ENCODE data around the gene CABP7. TPM values are rescaled to one million over a fixed set of nuclear protein-coding genes. Genes with fewer than 3 reads are reported as not detected.

Gene CABP7
- total and polyA plus RNA-seq, 2 donors (not counting 1 experiment from before 2014, with no cell fraction given), result 0.03 TPM; not detected in 1

DNA sequence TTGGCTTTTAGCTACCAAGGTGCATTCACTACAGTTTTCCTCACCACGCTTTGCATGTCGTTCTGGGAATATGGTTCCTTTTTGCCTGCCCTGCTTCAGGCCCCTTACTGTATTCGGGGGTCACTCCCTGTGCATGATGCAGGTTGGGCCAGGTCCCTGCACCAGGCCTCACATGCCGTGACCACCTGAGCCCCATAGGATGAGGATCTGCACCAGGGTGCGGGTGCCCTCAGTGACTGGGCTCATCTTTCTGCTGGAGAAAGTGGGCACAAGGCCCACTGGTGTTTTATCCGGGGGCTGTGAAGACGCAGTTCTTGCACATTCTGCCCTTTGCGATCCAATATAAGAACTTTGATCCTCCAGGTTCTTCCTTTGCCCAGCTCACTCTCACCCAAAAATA lies 45.7 kb upstream of the CABP7 start:
- Histone ChIP-seq H3K27ac (ENCODE audit: low read length in 2 of 2) (no peak overlapping the region), H3K9me3 (ENCODE audit: control extremely low read depth in 1 of 3, control insufficient read depth in 2 of 3, insufficient read depth in 1 of 3, low read length in 2 of 3) (no peaks in the 10 kb centered on the region), H3K4me3 (ENCODE audit: control extremely low read depth in 1 of 5, extremely low read depth in 1 of 5, insufficient read depth in 1 of 5, low read depth in 2 of 5, low read length in 4 of 5) (no peak overlapping the region), H3K27me3 (replicated peaks in 1 of 4; ENCODE audit: control extremely low read depth in 1 of 4, control insufficient read depth in 3 of 4, insufficient read depth in 4 of 4, low read length in 3 of 4) (no peaks in the 10 kb centered on the region), H2AFZ (ENCODE audit: insufficient read depth, low read depth, low read length, poor library complexity, severe bottlenecking) (no peak overlapping the region), H4K20me1 (ENCODE audit: control insufficient read depth, insufficient read depth, low read length, poor library complexity, severe bottlenecking) (no peaks in the 10 kb centered on the region), H3K9ac (ENCODE audit: low read length) (no peak overlapping the region), H3K79me2 (ENCODE audit: control insufficient read depth, insufficient read depth, low read length) (no peaks in the 10 kb centered on the region), H3K36me3 (replicated peaks in 1 of 2; ENCODE audit: control extremely low read depth in 1 of 2, control insufficient read depth in 1 of 2, extremely low read depth in 1 of 2, insufficient read depth in 2 of 2, low read length in 1 of 2) (peaks cover 0 to 78% of the 10 kb centered on the region in 2 experiments), H3K4me1 (ENCODE audit: control insufficient read depth in 2 of 2, insufficient read depth in 2 of 2, low read length in 2 of 2) (no peaks in the 10 kb centered on the region), H3K4me2 (replicated peaks; ENCODE audit: low read depth, low read length, poor library complexity, severe bottlenecking) (no peak overlapping the region)
- no peak overlapping the region for H3K27ac Mint-ChIP-seq
- H3K27me3 Mint-ChIP-seq, result no peaks in the 10 kb centered on the region
- intact Hi-C loops (cut with micrococcal nuclease), result no loop called here
- CTCF ChIA-PET, result interaction anchor here (1.2 kb wide), 1 partner anchor 16 kb away, joined by 5 read pairs; no protein-coding TSS in a partner anchor
- ATAC-seq (ENCODE audit: low read depth) (no peak), DNase-seq (no peak)
- no peaks in the 10 kb centered on the region for H3K4me1 Mint-ChIP-seq
- WGBS (ENCODE audit: insufficient coverage), result 100% methylated on average over 6 of the region's 8 CpGs
- H3K4me3 Mint-ChIP-seq, result no peak overlapping the region
- POLR2A ChIA-PET, result no interaction called here
- TF ChIP-seq EZH2 (IDR thresholded peaks at IDR 0.05; ENCODE audit: borderline replicate concordance, insufficient read depth, low read depth, low read length, poor library complexity, severe bottlenecking), result no peak
- TF ChIP-seq, protein P1, sequence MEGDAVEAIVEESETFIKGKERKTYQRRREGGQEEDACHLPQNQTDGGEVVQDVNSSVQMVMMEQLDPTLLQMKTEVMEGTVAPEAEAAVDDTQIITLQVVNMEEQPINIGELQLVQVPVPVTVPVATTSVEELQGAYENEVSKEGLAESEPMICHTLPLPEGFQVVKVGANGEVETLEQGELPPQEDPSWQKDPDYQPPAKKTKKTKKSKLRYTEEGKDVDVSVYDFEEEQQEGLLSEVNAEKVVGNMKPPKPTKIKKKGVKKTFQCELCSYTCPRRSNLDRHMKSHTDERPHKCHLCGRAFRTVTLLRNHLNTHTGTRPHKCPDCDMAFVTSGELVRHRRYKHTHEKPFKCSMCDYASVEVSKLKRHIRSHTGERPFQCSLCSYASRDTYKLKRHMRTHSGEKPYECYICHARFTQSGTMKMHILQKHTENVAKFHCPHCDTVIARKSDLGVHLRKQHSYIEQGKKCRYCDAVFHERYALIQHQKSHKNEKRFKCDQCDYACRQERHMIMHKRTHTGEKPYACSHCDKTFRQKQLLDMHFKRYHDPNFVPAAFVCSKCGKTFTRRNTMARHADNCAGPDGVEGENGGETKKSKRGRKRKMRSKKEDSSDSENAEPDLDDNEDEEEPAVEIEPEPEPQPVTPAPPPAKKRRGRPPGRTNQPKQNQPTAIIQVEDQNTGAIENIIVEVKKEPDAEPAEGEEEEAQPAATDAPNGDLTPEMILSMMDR (IDR thresholded peaks at IDR 0.05), result no peak
- no peaks in the 10 kb centered on the region for H3K9me3 Mint-ChIP-seq (ENCODE audit: insufficient read depth)

DNA sequence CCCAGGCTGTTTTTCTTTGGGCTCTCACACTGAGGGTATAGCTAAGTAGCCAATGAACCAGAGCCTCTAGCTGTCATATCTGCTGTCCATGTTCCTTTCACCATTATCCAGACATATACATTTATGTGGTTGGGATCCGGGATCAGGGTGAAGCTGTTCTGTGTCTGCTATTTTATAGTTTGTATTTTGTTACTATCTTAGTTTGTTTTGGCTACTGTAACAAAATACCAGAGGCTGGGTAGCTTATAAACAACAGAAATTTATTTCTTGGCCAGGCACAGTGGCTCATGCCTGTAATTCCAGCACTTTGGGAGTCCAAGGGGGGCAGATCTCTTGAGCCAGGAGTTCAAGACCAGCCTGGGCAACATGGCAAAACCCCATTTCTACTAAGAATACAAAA lies 40.5 kb upstream of the CABP7 start:
- H3K4me3 ChIP-seq (ENCODE audit: control extremely low read depth in 1 of 5, extremely low read depth in 1 of 5, insufficient read depth in 1 of 5, low read depth in 2 of 5, low read length in 4 of 5), result no peak overlapping the region
- intact Hi-C loops (cut with micrococcal nuclease), result no loop called here
- no peaks in the 10 kb centered on the region for H3K4me1 ChIP-seq (ENCODE audit: control insufficient read depth in 2 of 2, insufficient read depth in 2 of 2, low read length in 2 of 2)
- H3K27me3 ChIP-seq (replicated peaks in 1 of 4; ENCODE audit: control extremely low read depth in 1 of 4, control insufficient read depth in 3 of 4, insufficient read depth in 4 of 4, low read length in 3 of 4), result no peaks in the 10 kb centered on the region
- peaks cover 0 to 67% of the 10 kb centered on the region in 2 experiments for H3K36me3 ChIP-seq (replicated peaks in 1 of 2; ENCODE audit: control extremely low read depth in 1 of 2, control insufficient read depth in 1 of 2, extremely low read depth in 1 of 2, insufficient read depth in 2 of 2, low read length in 1 of 2)
- no CpG with 5 or more reads among the region's 1 CpG for WGBS (ENCODE audit: insufficient coverage)
- no peak for DNase-seq
- no peak for TF ChIP-seq EZH2 (IDR thresholded peaks at IDR 0.05; ENCODE audit: borderline replicate concordance, insufficient read depth, low read depth, low read length, poor library complexity, severe bottlenecking)
- TF ChIP-seq, protein P1 (IDR thresholded peaks at IDR 0.05), result no peak
- Mint-ChIP-seq H3K27me3 (no peaks in the 10 kb centered on the region), H3K9me3 (ENCODE audit: insufficient read depth) (no peaks in the 10 kb centered on the region), H3K4me1 (no peaks in the 10 kb centered on the region), H3K4me3 (no peak overlapping the region), H3K27ac (no peak overlapping the region)
- H3K27ac ChIP-seq (ENCODE audit: low read length in 2 of 2), result no peak overlapping the region
- CTCF ChIA-PET, result interaction anchor here (1.2 kb wide), 1 partner anchor 326 kb away, joined by 3 read pairs; no protein-coding TSS in a partner anchor
- no peak overlapping the region for H2AFZ ChIP-seq (ENCODE audit: insufficient read depth, low read depth, low read length, poor library complexity, severe bottlenecking)
- H3K9me3 ChIP-seq (ENCODE audit: control extremely low read depth in 1 of 3, control insufficient read depth in 2 of 3, insufficient read depth in 1 of 3, low read length in 2 of 3), result no peaks in the 10 kb centered on the region
- no peak overlapping the region for H3K9ac ChIP-seq (ENCODE audit: low read length)
- POLR2A ChIA-PET, result no interaction called here
- H4K20me1 ChIP-seq (ENCODE audit: control insufficient read depth, insufficient read depth, low read length, poor library complexity, severe bottlenecking), result no peaks in the 10 kb centered on the region
- no peak for ATAC-seq (ENCODE audit: low read depth)
- H3K79me2 ChIP-seq (ENCODE audit: control insufficient read depth, insufficient read depth, low read length), result no peaks in the 10 kb centered on the region
- no peak overlapping the region for H3K4me2 ChIP-seq (replicated peaks; ENCODE audit: low read depth, low read length, poor library complexity, severe bottlenecking)
